ENCODE data around the gene SSBP3.

DNA sequence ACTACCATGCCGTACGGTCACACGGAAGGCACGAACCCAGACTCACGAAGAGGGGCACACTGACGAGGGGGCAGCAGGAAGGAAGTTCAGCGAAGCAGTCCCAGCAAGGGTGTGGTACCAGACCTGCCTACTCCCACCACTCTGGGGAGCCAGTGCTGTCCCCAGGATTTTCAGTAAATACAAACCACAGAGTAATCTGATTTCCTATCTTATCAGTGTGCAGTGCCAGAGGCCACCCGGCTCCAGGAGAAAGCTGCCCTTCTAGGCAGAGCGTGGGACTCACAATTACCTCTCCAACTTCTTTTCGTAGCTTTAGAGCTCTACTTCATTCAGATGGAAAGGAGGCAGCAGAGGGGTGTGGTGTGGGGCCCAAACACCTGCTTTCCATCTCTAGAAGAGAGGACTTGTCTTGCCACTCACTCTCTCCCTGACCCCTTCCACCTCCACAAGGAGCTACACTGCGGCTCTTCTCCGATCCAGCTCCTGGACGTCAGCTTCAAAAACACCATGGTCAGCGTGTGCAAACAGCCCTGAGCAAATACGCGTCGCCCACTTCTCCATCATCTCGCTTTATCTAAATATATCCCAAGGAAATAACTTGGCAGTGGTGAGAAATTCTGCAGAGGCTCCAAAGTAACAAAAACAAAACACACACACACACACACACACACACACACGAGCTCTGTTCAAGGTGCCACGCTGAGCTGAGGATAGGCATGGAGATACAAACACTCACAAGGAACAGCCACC, 107.7 kb downstream of the SSBP3 start:
- TF ChIP-seq POLR2AphosphoS5 (IDR thresholded peaks at IDR 0.05; ENCODE audit: low read depth, low read length) (no peak), POLR2A (IDR thresholded peaks at IDR 0.05; ENCODE audit: low read depth, low read length) (no peak), SPI1 (IDR thresholded peaks at IDR 0.05; ENCODE audit: low read depth, low read length) (no peak), PAX5 (IDR thresholded peaks at IDR 0.05; ENCODE audit: insufficient read depth, low read length, severe bottlenecking) (no peak), TAF1 (IDR thresholded peaks at IDR 0.05; ENCODE audit: low read depth, low read length) (no peak)
